Astrocyte (in vitro differentiated cells and primary cell): ENCODE data around the gene AICDA. TPM values are rescaled to one million over a fixed set of nuclear protein-coding genes. Genes with fewer than 3 reads are reported as not detected.
"Not testable (repeated sequence)": the region's sequence is repeated elsewhere in the genome, so short reads cannot be mapped to it uniquely, and the experiment has no call there.

Source experiments
- DNase-seq: peaks from one replicate; pipeline ENCODE4 v3.0.0-alpha.2; 2010; ENCODE audit warnings: low read depth
- FAIRE-seq: peaks from 2 replicates; lab custom pipeline; 2011; peaks lifted over from hg19 to GRCh38; lab: Jason Lieb, UNC
- H2AFZ ChIP-seq: 2 replicates; pipeline ENCODE4 v1.6.0; 2012; ENCODE audit warnings: low read depth, low read length, inconsistent platforms
- H3K27ac ChIP-seq: 2 replicates; pipeline ENCODE4 v1.5.1; 2011; ENCODE audit warnings: low read depth, low read length, inconsistent platforms
- H3K27me3 ChIP-seq: 2 replicates; pipeline ENCODE4 v1.6.0; 2011; ENCODE audit warnings: low read length, inconsistent platforms; ENCODE audit not compliant: insufficient read depth
- H3K36me3 ChIP-seq: 2 replicates; pipeline ENCODE4 v1.5.1; 2011; ENCODE audit warnings: low read length, inconsistent platforms; ENCODE audit not compliant: insufficient read depth
- H3K4me1 ChIP-seq: 2 replicates; pipeline ENCODE4 v1.5.1; 2011; ENCODE audit warnings: low read length, inconsistent platforms; ENCODE audit not compliant: insufficient read depth
- H3K4me2 ChIP-seq: 2 replicates; pipeline ENCODE4 v1.6.0; 2012; ENCODE audit warnings: low read length, inconsistent platforms
- H3K4me3 ChIP-seq: 2 replicates; pipeline ENCODE4 v1.5.1; 2011; ENCODE audit warnings: low read depth, mild to moderate bottlenecking, low read length, inconsistent platforms; ENCODE audit not compliant: insufficient read depth
- H3K79me2 ChIP-seq: 2 replicates; pipeline ENCODE4 v1.6.0; 2012; ENCODE audit warnings: mild to moderate bottlenecking, low read length, inconsistent platforms; ENCODE audit not compliant: insufficient read depth
- H3K9ac ChIP-seq: 2 replicates; pipeline ENCODE4 v1.6.0; 2012; ENCODE audit warnings: mild to moderate bottlenecking, low read length, inconsistent platforms
- H3K9me3 ChIP-seq: 2 replicates; pipeline ENCODE4 v1.5.1; 2012; ENCODE audit warnings: low read depth, mild to moderate bottlenecking, low read length, inconsistent platforms; ENCODE audit not compliant: insufficient read depth
- H4K20me1 ChIP-seq: 2 replicates; pipeline ENCODE4 v1.6.0; 2012; ENCODE audit warnings: low read length, inconsistent platforms; ENCODE audit not compliant: insufficient read depth
- H3K27ac Mint-ChIP-seq: one replicate; pipeline ENCODE4 v1.8.0; 2021; ENCODE audit warnings: mild to moderate bottlenecking, mixed read lengths; ENCODE audit not compliant: unreplicated experiment
- H3K27me3 Mint-ChIP-seq: one replicate; pipeline ENCODE4 v1.8.0; 2021; ENCODE audit warnings: low read depth, mixed read lengths; ENCODE audit not compliant: unreplicated experiment
- H3K36me3 Mint-ChIP-seq: one replicate; pipeline ENCODE4 v1.8.0; 2021; ENCODE audit warnings: low read depth, mixed read lengths; ENCODE audit not compliant: unreplicated experiment
- H3K4me1 Mint-ChIP-seq: one replicate; pipeline ENCODE4 v1.8.0; 2021; ENCODE audit warnings: low read depth, mixed read lengths; ENCODE audit not compliant: unreplicated experiment
- H3K4me3 Mint-ChIP-seq: one replicate; pipeline ENCODE4 v1.8.0; 2021; ENCODE audit warnings: mild to moderate bottlenecking, moderate library complexity, mixed read lengths; ENCODE audit not compliant: unreplicated experiment
- H3K9me3 Mint-ChIP-seq: one replicate; pipeline ENCODE4 v1.8.0; 2021; ENCODE audit warnings: mild to moderate bottlenecking, mixed read lengths; ENCODE audit not compliant: unreplicated experiment
- EZH2 ChIP-seq: IDR thresholded peaks from 2 replicates; pipeline ENCODE4 v1.6.1; 2012; ENCODE audit warnings: mild to moderate bottlenecking, low read length, inconsistent platforms; ENCODE audit not compliant: insufficient read depth
- total RNA-seq: library from RNA; stranded (reverse); gene quantifications from 2 replicates; pipeline ENCODE4 v1.2.1, GENCODE V29; 2021
- TF ChIP-seq, protein P1 (sequence below): IDR thresholded peaks from 2 replicates; pipeline ENCODE4 v1.5.1; 2011; ENCODE audit warnings: low read depth, mild to moderate bottlenecking, inconsistent platforms, low read length, moderate library complexity; ENCODE audit not compliant: insufficient read depth

Gene AICDA
- total RNA-seq, 1 donor from 2014 or later: not detected

DNA sequence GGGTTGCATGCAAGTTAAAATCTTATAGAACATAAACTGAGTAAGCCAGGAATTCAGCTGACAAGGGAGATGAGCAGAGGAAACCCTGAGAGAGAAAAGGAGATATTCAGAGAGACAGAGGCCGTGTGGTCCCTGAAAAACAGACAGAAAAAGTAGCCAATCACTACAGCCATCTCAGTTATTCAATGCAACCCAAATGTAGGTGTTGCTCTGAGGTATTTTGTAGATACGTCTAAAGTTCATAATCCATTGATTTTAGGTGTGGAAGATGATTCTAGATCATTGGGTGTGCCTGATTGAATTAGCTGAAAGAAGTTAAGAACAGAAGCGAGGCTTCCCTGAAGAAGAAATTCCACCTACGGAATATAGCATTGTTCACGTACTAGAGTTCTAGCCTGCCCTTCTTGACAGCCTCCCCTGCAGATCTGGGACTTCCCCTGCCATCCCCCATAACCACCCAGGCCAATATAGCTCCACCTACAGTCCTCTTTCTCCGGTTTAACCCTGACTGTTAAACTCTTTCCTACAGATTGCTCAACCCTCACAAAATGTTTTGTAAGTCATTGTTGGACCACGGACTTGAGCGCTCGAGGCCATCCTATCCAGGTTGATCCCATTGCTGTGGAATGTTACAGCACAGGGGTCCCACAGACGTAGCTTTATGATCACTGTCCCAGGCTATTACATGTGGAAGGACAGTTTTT, 21.7 kb downstream of the AICDA start:
- no peak for FAIRE-seq

DNA sequence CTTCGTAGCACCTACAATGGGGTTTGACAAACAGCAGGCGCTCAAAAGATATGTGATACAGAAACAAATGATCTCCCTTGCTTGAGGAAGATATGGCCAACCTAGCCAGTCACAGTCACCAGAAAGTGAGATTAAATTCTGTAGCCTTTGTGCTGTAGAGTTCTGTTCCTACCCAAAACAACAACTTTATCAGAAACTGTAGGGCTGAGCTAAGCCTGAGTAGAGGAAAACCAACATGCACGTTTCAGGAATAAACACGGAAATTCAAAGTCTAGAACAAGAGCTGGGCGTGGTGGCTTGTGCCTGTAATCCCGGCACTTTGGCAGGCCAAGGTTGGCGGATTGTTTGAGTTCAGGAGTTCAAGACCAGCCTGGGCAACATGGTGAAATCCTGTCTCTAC, 23.0 kb downstream of the AICDA start:
- no peaks in the 10 kb centered on the region for H3K9me3 ChIP-seq
- no peaks in the 10 kb centered on the region for H3K4me1 ChIP-seq
- Mint-ChIP-seq H3K36me3 (no peaks in the 10 kb centered on the region), H3K4me3 (no peak overlapping the region), H3K9me3 (no peaks in the 10 kb centered on the region), H3K27me3 (no peaks in the 10 kb centered on the region), H3K27ac (no peak overlapping the region), H3K4me1 (peaks cover 4% of the 10 kb centered on the region)
- TF ChIP-seq, protein P1, sequence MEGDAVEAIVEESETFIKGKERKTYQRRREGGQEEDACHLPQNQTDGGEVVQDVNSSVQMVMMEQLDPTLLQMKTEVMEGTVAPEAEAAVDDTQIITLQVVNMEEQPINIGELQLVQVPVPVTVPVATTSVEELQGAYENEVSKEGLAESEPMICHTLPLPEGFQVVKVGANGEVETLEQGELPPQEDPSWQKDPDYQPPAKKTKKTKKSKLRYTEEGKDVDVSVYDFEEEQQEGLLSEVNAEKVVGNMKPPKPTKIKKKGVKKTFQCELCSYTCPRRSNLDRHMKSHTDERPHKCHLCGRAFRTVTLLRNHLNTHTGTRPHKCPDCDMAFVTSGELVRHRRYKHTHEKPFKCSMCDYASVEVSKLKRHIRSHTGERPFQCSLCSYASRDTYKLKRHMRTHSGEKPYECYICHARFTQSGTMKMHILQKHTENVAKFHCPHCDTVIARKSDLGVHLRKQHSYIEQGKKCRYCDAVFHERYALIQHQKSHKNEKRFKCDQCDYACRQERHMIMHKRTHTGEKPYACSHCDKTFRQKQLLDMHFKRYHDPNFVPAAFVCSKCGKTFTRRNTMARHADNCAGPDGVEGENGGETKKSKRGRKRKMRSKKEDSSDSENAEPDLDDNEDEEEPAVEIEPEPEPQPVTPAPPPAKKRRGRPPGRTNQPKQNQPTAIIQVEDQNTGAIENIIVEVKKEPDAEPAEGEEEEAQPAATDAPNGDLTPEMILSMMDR: no peak
- no peak for TF ChIP-seq EZH2
- H3K9ac ChIP-seq: no peak overlapping the region
- H3K27ac ChIP-seq: no peak overlapping the region
- H3K4me2 ChIP-seq: no peak overlapping the region
- no peak overlapping the region for H3K4me3 ChIP-seq
- no peaks in the 10 kb centered on the region for H3K36me3 ChIP-seq
- H3K27me3 ChIP-seq: no peaks in the 10 kb centered on the region
- H4K20me1 ChIP-seq: no peaks in the 10 kb centered on the region
- H2AFZ ChIP-seq: no peak overlapping the region
- FAIRE-seq: no peak
- no peaks in the 10 kb centered on the region for H3K79me2 ChIP-seq
- DNase-seq: no peak

More for the DNA sequence above, 21.7 kb downstream of the AICDA start:
- Histone ChIP-seq H3K4me3 (no peak overlapping the region), H3K27ac (no peak overlapping the region), H2AFZ (no peak overlapping the region), H3K9me3 (no peaks in the 10 kb centered on the region), H3K4me2 (no peak overlapping the region), H3K36me3 (no peaks in the 10 kb centered on the region), H3K79me2 (no peaks in the 10 kb centered on the region), H4K20me1 (no peaks in the 10 kb centered on the region), H3K4me1 (no peaks in the 10 kb centered on the region), H3K9ac (no peak overlapping the region), H3K27me3 (no peaks in the 10 kb centered on the region)
- Mint-ChIP-seq H3K4me3 (no peak overlapping the region), H3K9me3 (no peaks in the 10 kb centered on the region), H3K4me1 (peaks cover 4% of the 10 kb centered on the region), H3K27me3 (no peaks in the 10 kb centered on the region), H3K36me3 (no peaks in the 10 kb centered on the region), H3K27ac (no peak overlapping the region)
- TF ChIP-seq, protein P1: no peak
- TF ChIP-seq EZH2: no peak
- no peak for DNase-seq

DNA sequence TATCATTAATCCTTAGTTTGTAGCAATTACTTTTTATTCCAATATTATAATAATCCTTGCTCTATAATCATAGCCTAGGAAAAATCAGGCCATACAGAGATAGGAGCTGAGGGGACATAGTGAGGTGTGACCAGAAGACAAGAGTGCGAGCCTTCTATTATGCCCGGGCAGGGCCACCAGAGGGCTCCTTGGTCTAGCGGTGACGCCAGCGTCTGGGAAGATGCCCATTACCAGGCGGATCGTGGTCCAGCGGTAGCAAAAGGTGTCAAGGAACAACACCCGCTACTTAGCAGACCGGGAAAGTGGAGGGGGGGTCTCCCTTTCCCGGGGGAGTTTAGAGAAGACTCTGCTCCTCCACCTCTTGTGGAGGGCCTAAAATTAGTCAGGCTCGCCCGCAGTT, 28.2 kb downstream of the AICDA start:
- H3K27me3 Mint-ChIP-seq, H3K36me3 Mint-ChIP-seq, H4K20me1 ChIP-seq: not testable (repeated sequence)

More for the DNA sequence above, 28.2 kb downstream of the AICDA start:
- not testable (repeated sequence) for H3K36me3 ChIP-seq, H3K27ac Mint-ChIP-seq, H3K4me3 ChIP-seq, FAIRE-seq, H3K4me1 Mint-ChIP-seq, H3K9ac ChIP-seq, H3K4me1 ChIP-seq, H3K79me2 ChIP-seq, H3K27me3 ChIP-seq, H3K27ac ChIP-seq, H2AFZ ChIP-seq, H3K4me2 ChIP-seq, H3K9me3 Mint-ChIP-seq, H3K9me3 ChIP-seq, DNase-seq, H3K4me3 Mint-ChIP-seq
